H1 (cell line): ENCODE data around the gene RNGTT. TPM values are rescaled to one million over a fixed set of nuclear protein-coding genes. Genes with fewer than 3 reads are reported as not detected.

ENCODE experiments used
- BACH1 ChIP-seq: IDR thresholded peaks from 2 replicates; pipeline ENCODE4 v1.6.1; 2012; ENCODE audit warnings: low read length, improper control_type of control experiment
- CHD7 ChIP-seq: fragments of 300-600 bp; sonication (generic); IDR thresholded peaks from 2 replicates; pipeline ENCODE4 v1.7.1; 2012; ENCODE audit warnings: low read length, moderate library complexity, mild to moderate bottlenecking, inconsistent platforms; ENCODE audit not compliant: insufficient replicate concordance
- EP300 ChIP-seq, 2 experiments: IDR thresholded peaks; 1 replicate in 1 of 2; 2 replicates in 1 of 2; pipeline ENCODE4 v1.6.1; 2011 to 2012; ENCODE audit warnings: low read depth in 2 of 2, low read length in 2 of 2, mild to moderate bottlenecking in 2 of 2, borderline replicate concordance in 1 of 2, inconsistent platforms in 1 of 2, moderate library complexity in 1 of 2
- POLR2AphosphoS5 ChIP-seq: IDR thresholded peaks from 2 replicates; pipeline ENCODE4 v1.6.1; 2011; ENCODE audit warnings: low read depth, low read length
- SIN3A ChIP-seq, 2 experiments: IDR thresholded peaks in 1 of 2; conservative IDR thresholded peaks in 1 of 2; 2 replicates each; pipeline ENCODE4 v1.6.1; 2011 to 2012; ENCODE audit warnings: low read length in 2 of 2, improper control_type of control experiment in 1 of 2, low read depth in 1 of 2, mild to moderate bottlenecking in 1 of 2
- SIRT6 ChIP-seq: IDR thresholded peaks from one replicate; pipeline ENCODE4 v1.7.1; 2012; ENCODE audit warnings: low read length, inconsistent platforms
- polyA plus RNA-seq, 7 experiments: library from polyadenylated mRNA; depleted of rRNA in 3 of 7; stranded (reverse) in 5 of 7; unstranded in 2 of 7; fragments of >200 nt in 5 of 7; fragments of 200-250 nt in 2 of 7; gene quantifications; 1 replicate in 5 of 7; 2 replicates in 1 of 7; 4 replicates in 1 of 7; pipeline versions ENCODE4 v1.2.1 to v1.2.3, GENCODE V29; 2011 to 2013; ENCODE audit warnings: missing spikeins in 2 of 7, mixed read lengths in 2 of 7
- total RNA-seq: library from RNA; stranded (reverse); fragmentation: NEBNext Ultra II Directional; extraction: Animal tissue kit (Norgen Biotek cat#: 25700); gene quantifications from 2 replicates; pipeline ENCODE4 v1.2.1, GENCODE V29; 2021

The RNGTT gene
- total and polyA plus RNA-seq, 2 of the 8 experiments (the other 6 are each of a cell fraction or from before 2014, with no cell fraction given): 3.6 to 21.2 TPM

GRCh38 chr6:88748141-88748540, 215.3 kb downstream of the RNGTT start (continued):
- TF ChIP-seq CHD7 (no peak), POLR2AphosphoS5 (no peak), SIRT6 (no peak), EP300 (IDR thresholded peaks at IDR 0.05; ENCODE audit: borderline replicate concordance in 1 of 2, low read depth in 2 of 2, low read length in 2 of 2) (no peak), BACH1 (no peak), SIN3A (conservative IDR thresholded peaks at IDR 0.05 in 1 of 2, IDR thresholded peaks at IDR 0.05 in 1 of 2; ENCODE audit: low read depth in 1 of 2, low read length in 2 of 2) (no peak)
